Activated CD4-positive, alpha-beta T cell treated with anti-CD3 and anti-CD28 coated beads for 1 hour (primary cell): ENCODE measurements around the gene ZNF384.
"Not testable (repeated sequence)": the region's sequence is repeated elsewhere in the genome, so short reads cannot be mapped to it uniquely, and the experiment has no call there.

Experiments used
- DNase-seq: peaks from one replicate; pipeline ENCODE4 v3.0.0-alpha.2; 2020

ZNF384 gene

GRCh38 chr12:6688999-6689882 lies at the start of gene ZNF384:
TSS of gene ZNF384 (minus strand) at chr12:6689375. CDS start at chr12:6679520, 9,855 bp downstream.
- DNase-seq, result peak; percentile 92

DNA sequence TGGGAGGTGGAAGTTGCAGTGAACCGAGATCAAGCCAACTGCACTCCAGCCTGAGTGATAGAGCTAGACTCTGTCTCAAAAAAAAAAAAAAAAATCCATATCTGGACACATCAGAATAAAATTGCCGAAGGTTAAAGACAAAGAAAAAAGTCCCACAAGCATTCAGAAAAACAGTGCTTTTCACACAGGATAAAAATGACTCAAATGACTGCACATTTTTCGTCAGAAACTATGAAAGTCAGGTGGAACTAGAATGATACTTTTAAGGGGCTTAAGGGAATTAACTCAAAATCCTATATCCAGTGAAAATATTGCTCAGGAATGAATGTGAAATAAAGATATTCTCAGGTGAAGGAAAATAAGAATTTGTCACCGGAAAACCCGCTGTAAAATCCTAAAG lies 47.6 kb upstream of the ZNF384 start:
- DNase-seq, result no peak

DNA sequence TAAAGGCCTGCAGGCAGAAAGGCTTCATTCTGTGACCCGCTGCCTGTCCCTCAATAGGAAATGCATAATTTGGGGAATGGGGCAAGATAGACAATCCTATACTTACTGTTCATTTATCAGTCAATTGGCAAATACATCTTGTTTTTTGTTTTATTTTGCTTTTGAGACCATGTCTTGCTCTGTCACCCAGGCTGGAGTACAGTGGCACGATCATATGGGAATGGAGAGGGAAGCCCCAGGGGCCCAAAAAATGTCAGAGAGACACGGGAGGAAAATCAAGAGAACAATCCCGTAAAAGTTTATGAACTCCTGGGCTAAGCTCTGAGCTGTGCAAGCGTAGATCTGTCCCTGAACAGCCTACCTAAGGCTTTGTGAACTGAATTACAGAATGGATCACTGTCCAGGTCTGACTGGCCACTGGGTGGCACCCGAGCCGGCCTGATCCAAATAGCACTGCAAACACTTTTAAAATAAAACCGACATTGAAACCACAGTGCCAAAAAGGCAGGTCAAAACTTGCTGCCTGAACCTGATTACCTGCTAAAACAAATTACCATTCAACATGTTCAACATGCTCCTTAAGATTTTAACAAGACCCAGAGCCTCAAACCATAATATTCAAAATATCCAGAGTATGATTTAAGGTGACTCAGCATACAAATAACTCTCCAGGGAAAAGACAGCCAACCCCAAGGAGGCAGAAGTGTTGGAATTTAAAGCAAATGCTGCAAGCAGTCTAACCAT lies 46.4 kb upstream of the ZNF384 start:
- DNase-seq, result no peak

DNA sequence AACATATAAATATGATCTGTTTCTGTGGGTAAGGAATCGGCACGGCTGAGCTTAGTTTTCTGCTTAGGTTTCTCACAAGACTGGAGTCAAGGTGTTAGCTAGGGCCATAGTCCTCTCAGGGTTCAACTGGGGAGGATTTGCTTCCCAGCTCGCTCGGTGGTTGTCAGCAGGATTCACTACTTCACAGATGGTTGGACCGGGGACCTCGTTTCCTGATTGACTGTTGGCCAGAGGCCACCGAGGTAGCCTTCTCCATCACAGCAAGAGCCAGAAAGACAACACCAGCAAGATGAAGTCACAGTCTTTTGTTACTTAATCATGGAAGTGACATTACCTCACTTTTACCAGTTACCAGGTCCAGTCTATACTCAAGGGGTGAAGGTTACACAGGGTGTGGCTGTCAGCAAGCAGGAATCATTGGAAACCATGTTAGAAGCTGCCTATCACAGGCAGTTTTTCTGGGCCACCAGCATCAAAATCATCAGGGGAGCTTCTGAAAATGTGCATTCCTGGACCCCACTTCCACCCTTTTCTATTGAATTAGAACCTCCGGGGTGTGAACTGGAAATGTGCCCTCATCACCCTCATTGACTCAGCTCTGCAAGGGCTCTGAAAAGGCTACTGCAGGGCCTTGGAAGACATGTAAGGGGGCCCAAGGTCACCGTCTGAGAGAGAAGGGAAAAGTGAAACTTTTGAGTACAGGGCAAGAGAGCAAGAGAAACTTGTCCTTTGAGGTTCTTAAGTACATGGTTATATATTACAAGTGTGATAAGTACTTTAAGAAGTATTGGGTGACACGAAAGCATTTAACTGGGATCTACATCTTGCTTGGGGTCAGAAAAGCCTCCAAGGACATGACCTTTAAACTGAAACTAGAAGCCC lies 45.6 kb upstream of the ZNF384 start:
- no peak for DNase-seq

- DNase-seq, result no peak
Observed at GRCh38 chr12:6730169-6730568, 41.0 kb upstream of the ZNF384 start.

DNA sequence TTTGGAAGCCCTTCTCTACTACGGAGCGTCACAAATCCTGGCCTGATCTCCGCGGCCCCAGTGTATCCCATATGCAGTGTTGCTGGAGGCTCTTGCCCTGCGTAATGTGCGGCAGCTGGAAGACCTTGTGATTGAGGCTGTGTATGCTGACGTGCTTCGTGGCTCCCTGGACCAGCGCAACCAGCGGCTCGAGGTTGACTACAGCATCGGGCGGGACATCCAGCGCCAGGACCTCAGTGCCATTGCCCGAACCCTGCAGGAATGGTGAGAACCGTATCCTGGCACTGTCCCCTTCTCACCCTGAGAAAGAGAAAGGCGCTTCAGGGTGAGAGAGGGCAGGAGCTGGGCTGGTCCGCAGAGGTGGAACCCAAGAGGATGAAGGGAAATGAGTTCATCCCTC lies 40.0 kb upstream of the ZNF384 start:
- no peak for DNase-seq

DNA sequence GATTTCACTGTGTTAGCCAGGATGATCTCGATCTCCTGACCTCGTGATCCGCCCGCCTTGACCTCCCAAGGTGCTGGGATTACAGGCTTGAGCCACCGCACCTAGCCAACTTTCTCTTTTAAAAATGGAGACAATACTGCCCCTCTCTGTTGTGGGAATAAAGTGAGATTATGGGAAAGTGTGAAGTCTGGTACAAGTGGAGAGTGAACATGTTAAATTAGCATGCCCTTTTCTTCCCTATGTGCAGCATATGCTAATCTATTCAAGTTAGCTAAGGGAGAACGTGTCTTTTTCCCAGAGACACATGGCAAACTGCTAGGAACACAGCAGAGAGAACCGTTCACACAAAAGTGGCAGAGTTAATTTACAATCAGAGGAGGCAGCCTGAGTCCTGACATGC lies 36.2 kb upstream of the ZNF384 start:
- DNase-seq, result no peak

DNA sequence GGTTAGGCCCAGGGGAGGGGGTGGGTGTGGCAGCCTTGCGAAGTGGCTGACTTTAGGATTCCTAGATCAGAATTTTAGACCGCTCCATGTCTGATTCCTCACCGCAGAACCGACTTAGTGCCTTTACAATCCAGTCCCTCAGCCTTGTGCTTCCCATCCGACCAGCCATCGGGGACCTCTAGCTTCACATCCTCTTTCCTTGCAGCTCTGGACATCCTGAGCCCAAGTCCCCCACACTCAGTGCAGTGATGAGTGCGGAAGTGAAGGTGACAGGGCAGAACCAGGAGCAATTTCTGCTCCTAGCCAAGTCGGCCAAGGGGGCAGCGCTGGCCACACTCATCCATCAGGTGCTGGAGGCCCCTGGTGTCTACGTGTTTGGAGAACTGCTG lies 35.2 kb upstream of the ZNF384 start:
- no peak for DNase-seq

- peak; percentile 89 for DNase-seq
Observed at GRCh38 chr12:6723607-6724408, 34.6 kb upstream of the ZNF384 start, which contains the start of gene COPS7A. TSS of gene COPS7A (plus strand) at chr12:6724046. CDS start at chr12:6724657, 611 bp downstream.

DNA sequence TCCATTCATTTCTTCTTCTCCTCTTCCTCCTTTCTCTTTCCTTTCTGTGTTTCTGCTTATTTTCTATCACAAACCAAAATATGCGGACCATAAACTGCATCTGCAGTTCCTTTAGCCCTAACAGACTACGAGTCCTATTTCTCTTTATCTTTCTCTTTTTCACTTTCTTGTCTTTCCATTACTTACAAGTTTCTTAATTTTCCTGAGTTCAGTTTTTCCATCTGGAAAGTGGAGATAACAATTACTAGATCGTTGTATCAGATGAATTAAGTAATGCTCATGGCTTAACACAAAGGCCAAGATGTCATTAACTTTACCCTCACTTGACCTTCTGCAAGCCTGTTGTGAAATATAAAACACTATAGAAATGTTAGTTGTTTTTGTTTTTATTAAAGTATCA lies 33.7 kb upstream of the ZNF384 start:
- no peak for DNase-seq

DNA sequence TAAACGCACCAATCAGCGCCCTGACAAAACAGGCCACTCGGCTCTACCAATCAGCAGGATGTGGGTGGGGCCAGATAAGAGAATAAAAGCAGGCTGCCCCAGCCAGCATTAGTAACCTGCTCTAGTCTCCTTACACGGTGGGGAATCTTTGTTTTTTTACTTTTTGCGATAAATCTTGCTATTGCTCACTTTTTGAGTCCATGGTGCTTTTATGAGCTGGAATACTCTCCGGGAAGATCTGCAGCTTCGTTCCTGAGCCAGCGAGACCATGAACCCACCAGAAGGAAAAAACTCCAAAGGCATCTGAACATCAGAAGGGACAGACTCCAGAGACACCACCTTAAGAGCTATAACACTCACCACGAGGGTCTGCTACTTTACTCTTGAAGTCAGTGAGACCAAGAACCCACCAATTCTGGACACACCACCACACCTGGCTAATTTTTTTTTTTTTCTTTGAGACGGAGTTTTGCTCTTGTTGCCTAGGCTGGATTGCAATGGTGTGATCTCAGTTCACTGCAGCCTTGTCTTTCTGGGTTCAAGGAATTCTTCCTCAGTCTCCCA lies 27.8 kb upstream of the ZNF384 start:
- no peak for DNase-seq

DNA sequence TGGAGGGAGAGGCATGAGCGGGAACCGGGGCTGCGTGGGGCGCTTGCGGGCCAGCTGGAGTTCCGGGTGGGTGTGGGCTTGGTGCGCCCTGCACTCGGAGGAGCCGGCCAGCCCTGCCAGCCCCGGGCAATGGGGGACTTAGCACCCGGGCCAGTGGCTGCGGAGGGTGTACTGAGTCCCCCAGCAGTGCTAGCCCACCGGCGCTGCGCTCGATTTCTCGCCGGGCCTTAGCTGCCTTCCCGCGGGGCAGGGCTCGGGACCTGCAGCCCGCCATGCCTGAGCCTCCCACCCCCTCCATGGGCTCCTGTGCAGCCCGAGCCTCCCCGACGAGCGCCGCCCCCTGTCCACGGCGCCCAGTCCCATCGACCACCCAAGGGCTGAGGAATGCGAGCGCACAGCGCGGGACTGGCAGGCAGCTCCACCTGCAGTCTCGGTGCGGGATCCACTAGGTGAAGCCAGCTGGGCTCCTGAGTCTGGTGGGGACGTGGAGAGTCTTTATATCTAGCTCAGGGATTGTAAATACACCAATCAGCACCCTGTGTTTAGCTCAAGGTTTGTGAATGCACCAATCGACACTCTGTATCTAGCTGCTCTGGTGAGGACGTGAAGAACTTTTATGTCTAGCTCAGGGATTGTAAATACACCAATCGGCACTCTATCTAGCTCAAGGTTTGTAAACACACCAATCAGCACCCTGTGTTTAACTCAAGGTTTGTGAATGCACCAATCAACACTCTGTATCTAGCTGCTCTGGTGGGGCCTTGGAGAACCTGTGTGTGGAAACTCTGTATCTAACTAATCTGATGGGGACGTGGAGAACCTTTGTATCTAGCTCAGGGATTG lies 27.1 kb upstream of the ZNF384 start:
- not testable (repeated sequence) for DNase-seq

DNA sequence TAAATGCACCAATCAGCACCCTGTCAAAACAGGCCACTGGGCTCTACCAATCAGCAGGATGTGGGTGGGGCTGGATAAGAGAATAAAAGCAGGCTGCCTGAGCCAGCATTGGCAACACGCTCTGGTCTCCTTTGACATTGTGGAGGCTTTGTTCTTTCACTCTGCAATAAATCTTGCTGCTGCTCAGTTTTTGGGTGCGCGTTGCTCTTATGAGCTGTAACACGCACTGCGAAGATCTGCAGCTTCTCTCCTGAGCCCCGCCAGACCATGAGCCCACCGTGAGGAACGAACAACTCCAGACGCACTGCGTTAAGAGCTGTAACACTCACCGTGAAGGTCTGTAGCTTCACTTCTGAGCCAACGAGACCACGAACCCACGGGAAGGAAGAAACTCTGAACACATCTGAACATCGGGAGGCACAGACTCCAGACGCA lies 19.8 kb upstream of the ZNF384 start:
- no peak for DNase-seq

DNA sequence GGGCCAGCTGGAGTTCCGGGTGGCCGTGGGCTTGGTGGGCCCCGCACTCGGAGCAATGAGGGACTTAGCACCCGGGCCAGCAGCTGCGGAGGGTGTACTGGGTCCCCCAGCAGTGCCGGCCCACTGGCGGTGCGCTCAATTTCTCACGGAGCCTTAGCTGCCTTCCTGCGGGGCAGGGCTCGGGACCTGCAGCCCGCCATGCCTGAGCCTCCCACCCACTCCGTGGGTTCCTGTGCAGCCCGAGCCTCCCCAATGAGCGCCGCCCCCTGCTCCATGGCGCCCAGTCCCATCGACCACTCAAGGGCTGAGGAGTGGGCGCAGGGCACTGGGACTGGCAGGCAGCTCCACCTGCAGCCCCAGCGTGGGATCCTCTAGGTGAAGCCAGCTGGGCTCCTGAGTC lies 19.2 kb upstream of the ZNF384 start:
- DNase-seq, result not testable (repeated sequence)

- no peak for DNase-seq
Observed at GRCh38 chr12:6703631-6704030, 14.5 kb upstream of the ZNF384 start.

- no peak for DNase-seq
Observed at GRCh38 chr12:6701078-6701768, 12.0 kb upstream of the ZNF384 start.

GRCh38 chr12:6700646-6701051 lies 11.5 kb upstream of the ZNF384 start, which contains the start of gene PIANP:
TSS of gene PIANP (minus strand) at chr12:6700815. CDS start at chr12:6698061, 2,754 bp downstream.
- DNase-seq, result peak; percentile 45

DNA sequence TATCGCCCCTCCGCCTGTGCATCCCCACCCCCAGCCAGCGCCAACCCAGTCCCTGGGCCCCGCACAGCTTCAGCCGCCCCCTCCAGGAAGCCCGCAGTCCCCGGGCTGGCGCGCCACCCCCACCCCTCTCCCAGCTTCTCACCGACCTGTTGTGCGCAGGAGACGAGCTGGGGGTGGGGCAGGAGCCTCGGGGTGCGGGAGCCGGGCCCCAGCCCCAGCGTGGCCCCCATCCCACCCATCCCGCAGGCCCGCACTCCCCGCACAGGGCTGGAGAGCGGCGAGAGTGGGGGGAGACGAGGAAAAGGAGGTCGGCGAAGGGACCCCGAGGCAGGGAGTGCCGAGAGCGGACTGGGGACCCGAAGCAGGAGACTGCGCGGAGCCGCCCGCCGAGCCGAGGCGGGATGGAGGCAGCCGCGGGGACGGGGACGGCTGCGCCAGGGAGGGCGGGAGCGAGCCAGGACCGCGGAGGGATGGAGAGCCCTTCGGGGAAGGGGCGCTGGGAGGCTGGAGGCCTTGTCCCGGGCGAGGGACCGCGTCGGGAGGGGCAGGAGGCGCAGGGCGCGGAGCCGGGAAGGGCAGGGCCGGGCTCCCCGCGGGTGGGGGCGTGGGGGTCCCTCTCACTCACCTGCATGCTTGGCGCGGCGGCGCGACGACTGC lies 10.9 kb upstream of the ZNF384 start:
- DNase-seq, result no peak

GRCh38 chr12:6699259-6699988 lies 10.2 kb upstream of the ZNF384 start:
- no peak for DNase-seq
